Cardiac septum (tissue), 1 donor: ENCODE measurements around the gene GAS7. TPM values are rescaled to one million over a fixed set of nuclear protein-coding genes. Genes with fewer than 3 reads are reported as not detected.

Source experiments
- DNase-seq: peaks from one replicate; pipeline ENCODE4 v3.0.0-alpha.2; 2020; ENCODE audit warnings: low spot score
- intact Hi-C: fragments of 100-400 bp; cut with DNase I; formaldehyde crosslinking; loops from one replicate; pipeline ENCODE4 v1.14.0; 2022
- total RNA-seq: library from RNA; stranded (reverse); fragmentation: NEBNext Ultra II Directional; extraction: Animal tissue kit (Norgen Biotek cat#: 25700); gene quantifications from one replicate; pipeline ENCODE4 v1.2.1, GENCODE V29; 2021
- donor health status: DM: no; HTN: no; CAD: no.

Gene GAS7
- total RNA-seq, 1 donor from 2014 or later, result 75.9 TPM

DNA sequence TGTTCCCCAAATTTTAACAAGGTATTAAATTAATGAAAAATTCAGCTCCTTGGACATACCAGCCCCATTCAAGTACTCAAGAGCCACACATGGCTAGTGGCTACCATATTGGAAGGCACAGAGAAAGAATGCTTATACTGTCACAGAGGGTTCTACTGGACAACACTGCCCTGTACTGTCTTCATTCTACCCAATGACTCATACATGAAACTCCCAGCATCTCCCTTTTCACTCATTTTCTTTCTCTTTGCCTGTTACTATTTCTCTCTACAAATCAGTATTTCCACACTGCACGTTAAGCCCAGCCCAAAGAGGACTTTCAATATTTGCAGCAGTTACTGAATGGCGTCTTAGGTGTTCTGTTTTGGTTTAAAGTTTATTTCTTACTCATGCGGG lies 221.2 kb downstream of the GAS7 start:
- DNase-seq, result no peak
- intact Hi-C loops, result no loop called here

GRCh38 chr17:9976283-9977179 lies 221.9 kb downstream of the GAS7 start:
- DNase-seq, result no peak
- intact Hi-C loops, result no loop called here

DNA sequence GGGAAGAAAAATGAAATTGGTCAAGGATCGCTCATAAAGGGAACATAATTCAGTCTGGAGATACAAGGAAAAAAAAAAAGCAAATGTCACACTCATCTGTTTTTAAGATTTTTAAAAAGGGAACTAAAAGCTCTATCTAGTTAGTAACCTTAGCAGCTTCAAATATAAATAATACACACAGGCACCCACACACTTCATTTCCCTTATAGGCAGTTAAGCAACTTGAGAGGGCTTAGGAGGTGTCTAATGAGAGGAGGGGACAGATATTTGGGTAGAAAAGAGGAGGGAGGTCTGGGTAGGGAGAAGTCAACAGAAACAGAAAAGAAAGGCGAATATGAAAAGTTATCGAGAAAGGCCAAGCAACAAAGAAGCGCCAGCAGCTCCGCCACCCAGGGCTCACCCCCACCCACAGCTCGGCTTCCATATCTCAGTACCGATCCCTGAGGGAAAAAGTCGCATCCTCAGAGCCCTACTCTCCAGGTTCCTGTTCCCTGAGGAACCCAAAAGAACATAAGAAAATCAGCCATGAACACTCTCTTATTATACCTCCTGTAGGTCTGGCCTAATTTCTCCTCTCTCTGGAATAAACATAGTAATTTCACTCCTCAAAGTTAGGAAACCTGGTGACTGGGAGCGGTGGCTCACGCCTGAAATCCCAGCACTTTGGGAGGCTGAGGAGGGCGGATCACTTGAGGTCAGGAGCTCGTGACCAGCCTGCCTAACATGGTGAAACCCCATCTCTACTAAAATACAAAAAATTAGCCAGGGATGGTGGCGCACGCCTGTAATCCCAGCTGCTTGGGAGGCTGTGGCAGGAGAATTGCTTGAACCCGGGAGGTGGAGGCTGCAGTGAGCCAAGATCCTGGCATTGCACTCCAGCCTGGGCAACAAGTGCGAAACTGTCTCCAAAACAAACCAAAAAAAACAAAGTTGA lies 223.7 kb downstream of the GAS7 start:
- intact Hi-C loops, result loop anchor here (5.0 kb wide), 1 partner anchor 143 kb away; no protein-coding TSS in a partner anchor

GRCh38 chr17:9973669-9974447 lies 224.5 kb downstream of the GAS7 start:
- DNase-seq, result no peak
- intact Hi-C loops, result loop anchor here (5.0 kb wide), 1 partner anchor 143 kb away; no protein-coding TSS in a partner anchor

More for the DNA sequence above, 223.7 kb downstream of the GAS7 start:
- no peak for DNase-seq

DNA sequence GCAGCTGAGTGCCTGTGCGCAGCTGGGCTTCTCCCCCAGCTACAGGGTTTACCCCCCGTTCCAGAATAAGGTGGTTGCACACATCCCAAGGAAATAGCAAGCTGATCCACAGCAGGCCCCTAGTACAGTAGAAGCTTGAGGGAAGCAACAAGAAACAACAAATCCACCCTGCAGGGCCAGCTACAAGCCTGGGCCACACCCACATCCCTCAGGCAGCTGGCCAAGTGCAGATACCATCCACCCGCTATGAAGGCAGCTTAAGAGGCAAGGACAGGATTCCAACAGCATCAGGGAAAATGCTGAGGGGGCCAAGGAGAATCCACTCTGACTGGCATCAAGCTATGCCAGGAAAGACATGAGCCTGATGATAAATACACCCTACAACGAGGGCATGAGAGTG lies 226.4 kb downstream of the GAS7 start:
- peak; percentile 78 for DNase-seq
- intact Hi-C loops, result loop anchor here (5.0 kb wide), 1 partner anchor 145 kb away; no protein-coding TSS in a partner anchor

DNA sequence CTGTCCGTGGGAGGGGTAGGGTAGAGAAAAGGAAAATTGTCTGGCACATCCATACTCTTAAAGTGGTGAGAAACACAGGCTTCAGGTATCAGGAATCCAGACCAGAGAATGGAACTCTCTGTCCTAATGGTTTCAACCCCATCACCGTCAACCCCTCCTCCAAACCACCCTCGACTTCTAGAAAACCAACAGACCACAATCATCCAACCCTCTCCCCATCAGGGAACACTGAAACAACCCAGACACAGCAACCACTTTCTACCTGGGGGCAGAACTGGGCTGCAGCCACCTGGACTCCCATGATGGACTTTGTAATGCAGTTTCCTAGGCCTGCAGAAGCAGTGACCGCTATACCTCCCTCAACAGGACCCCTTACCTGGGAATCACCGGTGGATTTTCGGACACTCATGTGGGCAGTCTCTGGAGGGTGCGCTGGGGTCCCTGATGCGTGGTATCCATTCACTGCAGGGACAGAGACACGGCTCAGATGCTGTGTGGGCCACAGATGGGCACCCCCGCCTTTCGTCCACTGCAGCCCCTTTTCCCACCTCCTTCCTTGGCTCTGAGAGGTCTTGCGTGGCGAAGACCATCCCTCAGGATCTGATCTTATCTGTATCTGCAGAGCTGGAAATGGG lies 229.0 kb downstream of the GAS7 start:
- intact Hi-C loops, result loop anchor here (5.0 kb wide), 1 partner anchor 258 kb away; no protein-coding TSS in a partner anchor
- DNase-seq, result no peak

- intact Hi-C loops, result loop anchor here (5.0 kb wide), 1 partner anchor 258 kb away; no protein-coding TSS in a partner anchor
- no peak for DNase-seq
Observed at GRCh38 chr17:9968881-9969280, 229.5 kb downstream of the GAS7 start.

GRCh38 chr17:9968008-9968407 lies 230.4 kb downstream of the GAS7 start:
- intact Hi-C loops, result loop anchor here (5.0 kb wide), 1 partner anchor 259 kb away; no protein-coding TSS in a partner anchor
- no peak for DNase-seq

- intact Hi-C loops, result no loop called here
- DNase-seq, result no peak
Observed at GRCh38 chr17:9959377-9959981, 238.9 kb downstream of the GAS7 start.

GRCh38 chr17:9958586-9959281 lies 239.7 kb downstream of the GAS7 start:
- no peak for DNase-seq

GRCh38 chr17:9957244-9957643 lies 241.2 kb downstream of the GAS7 start:
- no peak for DNase-seq
- intact Hi-C loops, result no loop called here

More at GRCh38 chr17:9958586-9959281, 239.7 kb downstream of the GAS7 start:
- intact Hi-C loops, result no loop called here

GRCh38 chr17:9956474-9957131 lies 241.8 kb downstream of the GAS7 start:
- DNase-seq, result no peak
- intact Hi-C loops, result no loop called here

GRCh38 chr17:9953492-9953891 lies 244.9 kb downstream of the GAS7 start:
- DNase-seq, result no peak
- intact Hi-C loops, result no loop called here

DNA sequence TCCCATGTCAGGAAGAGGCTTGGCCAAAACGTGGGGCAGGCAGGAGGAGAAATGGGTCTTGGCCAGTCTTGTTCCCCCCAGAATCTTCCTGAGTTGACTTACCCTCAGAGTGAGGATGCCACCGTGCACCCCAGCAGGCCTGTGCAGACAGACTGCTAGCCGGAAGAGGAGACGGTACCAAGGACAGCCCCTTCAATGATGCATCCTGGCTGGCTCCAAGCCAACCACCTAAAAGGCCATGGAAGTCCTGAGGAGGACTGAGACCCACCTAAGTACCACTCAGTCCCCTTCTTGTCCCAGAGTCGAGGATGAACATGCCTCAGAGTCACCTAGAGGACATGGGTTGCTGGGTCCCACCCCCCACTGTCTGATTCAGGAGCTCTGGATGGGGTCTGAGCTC lies 246.6 kb downstream of the GAS7 start:
- intact Hi-C loops, result no loop called here
- no peak for DNase-seq

DNA sequence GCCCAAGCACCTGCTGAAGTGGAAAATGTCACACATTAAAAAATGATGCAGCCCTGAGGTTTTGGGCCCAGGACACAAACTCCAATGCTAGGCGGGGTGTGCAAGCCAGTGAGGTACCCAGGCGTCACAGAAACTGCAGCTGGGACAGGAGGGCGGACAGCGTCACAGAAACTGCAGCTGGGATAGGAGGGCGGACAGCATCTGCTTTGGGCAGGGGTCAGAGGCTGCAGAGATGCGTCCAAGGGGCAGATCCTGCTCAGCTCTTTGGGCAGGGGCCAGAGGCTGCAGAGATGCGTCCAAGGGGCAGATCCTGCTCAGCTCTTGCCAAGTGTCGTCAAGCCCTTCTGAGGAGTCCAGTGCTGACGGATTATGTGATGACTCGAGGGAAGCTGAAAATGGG lies 249.5 kb downstream of the GAS7 start:
- intact Hi-C loops, result no loop called here
- DNase-seq, result no peak

DNA sequence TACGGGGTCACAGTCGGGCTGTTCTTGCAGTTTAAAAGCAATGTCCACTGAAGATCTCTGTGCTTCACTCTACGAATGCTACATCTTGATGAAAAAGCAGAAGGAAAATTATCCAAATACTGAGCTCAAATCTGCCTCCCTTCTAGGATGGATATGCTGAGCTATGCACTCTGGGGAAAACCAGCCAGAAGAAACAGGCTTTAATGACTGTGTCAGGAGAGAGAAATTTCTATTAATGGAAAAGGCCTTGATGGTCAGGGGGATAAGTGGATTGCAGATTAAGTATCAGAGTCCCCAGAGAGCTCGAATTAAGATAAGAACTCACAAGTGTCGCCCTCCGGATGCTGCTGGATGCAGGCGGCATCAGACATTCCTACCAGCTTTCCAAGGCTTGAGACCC lies 253.7 kb downstream of the GAS7 start:
- intact Hi-C loops, result no loop called here

GRCh38 chr17:9943343-9943742 lies 255.1 kb downstream of the GAS7 start:
- DNase-seq, result peak; percentile 60
- intact Hi-C loops, result no loop called here

More for the DNA sequence above, 253.7 kb downstream of the GAS7 start:
- peak; percentile 29 for DNase-seq
